Ishikawa (cell line): ENCODE measurements around the gene PINK1.

Experiments
- EP300 ChIP-seq: IDR thresholded peaks from 2 replicates; pipeline ENCODE4 v1.6.1; 2012; ENCODE audit warnings: borderline replicate concordance
- REST ChIP-seq: IDR thresholded peaks from 2 replicates; pipeline ENCODE4 v1.6.1; 2012; ENCODE audit warnings: low read depth, mild to moderate bottlenecking
- TEAD4 ChIP-seq: IDR thresholded peaks from 2 replicates; pipeline ENCODE4 v1.6.1; 2012
- USF1 ChIP-seq: IDR thresholded peaks from 2 replicates; pipeline ENCODE4 v1.6.1; 2012
- TF ChIP-seq, protein P1 (sequence below): IDR thresholded peaks from 2 replicates; pipeline ENCODE4 v1.6.1; 2012

- TF ChIP-seq TEAD4 (no peak), EP300 (no peak), REST (no peak), USF1 (no peak)
- TF ChIP-seq, protein P1, sequence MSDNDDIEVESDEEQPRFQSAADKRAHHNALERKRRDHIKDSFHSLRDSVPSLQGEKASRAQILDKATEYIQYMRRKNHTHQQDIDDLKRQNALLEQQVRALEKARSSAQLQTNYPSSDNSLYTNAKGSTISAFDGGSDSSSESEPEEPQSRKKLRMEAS: no peak
These were observed 52.5 kb downstream of the PINK1 start for GRCh38 chr1:20685741-20686140.
